Prostate gland (tissue), 2 donors: ENCODE results near the gene TTC33. TPM values are rescaled to one million over a fixed set of nuclear protein-coding genes. Genes with fewer than 3 reads are reported as not detected.
A peak's percentile ranks its signal among the peaks of the same experiment; 100 is the strongest.

Experiments used
- DNase-seq: peaks from one replicate; pipeline ENCODE4 v3.0.0-alpha.2; 2019; ENCODE audit warnings: low spot score
- H3K27ac ChIP-seq, 2 donors: fragments of 200-600 bp; sonication (generic); 2 replicates each; pipeline ENCODE4 v1.5.1; 2017 to 2019
- H3K27me3 ChIP-seq: fragments of 200-600 bp; sonication (generic); replicated peaks from 2 replicates; pipeline ENCODE4 v1.5.1; 2019; ENCODE audit not compliant: insufficient read depth
- H3K36me3 ChIP-seq, 2 donors: fragments of 200-600 bp; sonication (generic); 1 replicate in 1 of 2; 2 replicates in 1 of 2; pipeline versions ENCODE4 v1.5.1 to v1.8.1; 2017 to 2019
- H3K4me1 ChIP-seq: fragments of 200-600 bp; sonication (generic); replicated peaks from 2 replicates; pipeline ENCODE4 v1.5.1; 2019
- H3K4me3 ChIP-seq, 2 donors: fragments of 200-600 bp; sonication (generic); 2 replicates each; pipeline ENCODE4 v1.5.1; 2017 to 2019
- H3K9me3 ChIP-seq: fragments of 200-600 bp; sonication (generic); 2 replicates; pipeline ENCODE4 v1.5.1; 2017
- POLR2A ChIP-seq: fragments of 450-650 bp; IDR thresholded peaks from one replicate; pipeline ENCODE4 v1.6.1; 2016; ENCODE audit warnings: antibody characterized with exemption, mild to moderate bottlenecking
- POLR2AphosphoS5 ChIP-seq: sonication (generic); formaldehyde crosslinking; IDR thresholded peaks from one replicate; pipeline ENCODE4 v1.6.1; 2017; ENCODE audit warnings: antibody characterized with exemption
- WGBS: methylation state at CpG from one replicate; pipeline ENCODE4 v1.1.5; 2018; 5-methylcytosine and 5-hydroxymethylcytosine counted together
- intact Hi-C: fragments of 100-400 bp; cut with DNase I; formaldehyde crosslinking; loops from one replicate; pipeline ENCODE4 v1.14.2; 2022
- total RNA-seq, 2 donors: library from RNA; depleted of rRNA; stranded (reverse); fragments of >200 nt; gene quantifications; one replicate each; pipeline ENCODE4 v1.1.0, GENCODE V29; 2016
- TF ChIP-seq, protein P1 (sequence below), 4 experiments: fragments of 200-600 bp in 2 of 4; fragments of 450-650 bp in 2 of 4; sonication (generic) in 2 of 4; IDR thresholded peaks; 1 replicate in 3 of 4; 2 replicates in 1 of 4; pipeline ENCODE4 v1.5.1; 2016 to 2019; ENCODE audit warnings: antibody characterized with exemption in 4 of 4, mild to moderate bottlenecking in 2 of 4, moderate library complexity in 2 of 4

TTC33 gene
- total RNA-seq, 2 donors from 2014 or later, result 11.9 to 17.6 TPM

DNA sequence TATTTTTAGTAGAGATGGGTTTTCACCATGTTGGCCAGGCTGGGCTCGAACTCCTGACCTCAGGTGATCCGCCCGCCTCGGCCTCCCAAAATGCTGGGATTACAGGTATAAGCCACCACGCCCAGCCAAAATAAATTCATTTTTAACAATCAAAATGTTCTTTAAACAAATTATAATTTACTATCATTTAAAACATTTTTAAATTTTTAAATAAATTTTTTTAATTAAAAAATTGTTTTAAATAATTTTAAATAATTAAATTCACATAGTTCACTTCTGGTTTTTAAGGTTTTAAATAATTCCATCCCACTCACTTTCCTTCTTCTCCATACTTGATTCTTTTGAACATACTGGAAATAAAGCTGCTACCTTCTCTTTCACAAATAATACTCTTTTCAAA is 15.0 kb upstream of the TTC33 start:
- Histone ChIP-seq H3K36me3 (no peaks in the 10 kb centered on the region), H3K27ac (no peak overlapping the region), H3K4me1 (no peaks in the 10 kb centered on the region), H3K27me3 (no peaks in the 10 kb centered on the region), H3K9me3 (no peaks in the 10 kb centered on the region), H3K4me3 (no peak overlapping the region)
- TF ChIP-seq, protein P1, sequence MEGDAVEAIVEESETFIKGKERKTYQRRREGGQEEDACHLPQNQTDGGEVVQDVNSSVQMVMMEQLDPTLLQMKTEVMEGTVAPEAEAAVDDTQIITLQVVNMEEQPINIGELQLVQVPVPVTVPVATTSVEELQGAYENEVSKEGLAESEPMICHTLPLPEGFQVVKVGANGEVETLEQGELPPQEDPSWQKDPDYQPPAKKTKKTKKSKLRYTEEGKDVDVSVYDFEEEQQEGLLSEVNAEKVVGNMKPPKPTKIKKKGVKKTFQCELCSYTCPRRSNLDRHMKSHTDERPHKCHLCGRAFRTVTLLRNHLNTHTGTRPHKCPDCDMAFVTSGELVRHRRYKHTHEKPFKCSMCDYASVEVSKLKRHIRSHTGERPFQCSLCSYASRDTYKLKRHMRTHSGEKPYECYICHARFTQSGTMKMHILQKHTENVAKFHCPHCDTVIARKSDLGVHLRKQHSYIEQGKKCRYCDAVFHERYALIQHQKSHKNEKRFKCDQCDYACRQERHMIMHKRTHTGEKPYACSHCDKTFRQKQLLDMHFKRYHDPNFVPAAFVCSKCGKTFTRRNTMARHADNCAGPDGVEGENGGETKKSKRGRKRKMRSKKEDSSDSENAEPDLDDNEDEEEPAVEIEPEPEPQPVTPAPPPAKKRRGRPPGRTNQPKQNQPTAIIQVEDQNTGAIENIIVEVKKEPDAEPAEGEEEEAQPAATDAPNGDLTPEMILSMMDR (IDR thresholded peaks at IDR 0.05), result no peak
- TF ChIP-seq POLR2AphosphoS5 (no peak), POLR2A (no peak)
- intact Hi-C loops, result no loop called here
- WGBS, result 98% methylated on average over 5 of the region's 5 CpGs
- DNase-seq, result no peak

DNA sequence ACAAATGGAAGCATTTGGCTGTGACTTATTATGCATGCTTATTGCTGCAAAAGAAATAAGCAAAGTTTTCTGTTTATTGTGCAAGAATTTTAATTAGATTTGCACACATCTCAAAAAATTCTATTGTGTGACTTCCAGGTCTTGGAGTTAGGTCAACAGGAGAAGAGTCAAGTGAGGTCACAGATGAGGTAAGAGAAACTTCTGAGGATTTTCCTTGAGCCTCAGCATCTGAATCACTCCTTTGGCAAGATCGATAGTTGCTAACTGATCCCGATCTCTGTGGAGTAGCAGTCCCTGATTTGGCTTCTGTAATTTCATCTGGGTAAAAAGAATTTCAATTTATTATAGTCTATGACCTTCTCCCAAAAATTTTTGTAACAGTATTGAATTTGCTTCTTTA is 6.9 kb upstream of the TTC33 start:
- no peak for DNase-seq
- Histone ChIP-seq H3K4me3 (no peak overlapping the region), H3K27me3 (no peaks in the 10 kb centered on the region), H3K36me3 (no peaks in the 10 kb centered on the region), H3K4me1 (no peaks in the 10 kb centered on the region), H3K9me3 (no peaks in the 10 kb centered on the region), H3K27ac (no peak overlapping the region)
- WGBS, result 81% methylated on average over 2 of the region's 2 CpGs
- TF ChIP-seq POLR2AphosphoS5 (no peak), POLR2A (no peak)
- TF ChIP-seq, protein P1 (IDR thresholded peaks at IDR 0.05), result no peak
- intact Hi-C loops, result no loop called here

DNA sequence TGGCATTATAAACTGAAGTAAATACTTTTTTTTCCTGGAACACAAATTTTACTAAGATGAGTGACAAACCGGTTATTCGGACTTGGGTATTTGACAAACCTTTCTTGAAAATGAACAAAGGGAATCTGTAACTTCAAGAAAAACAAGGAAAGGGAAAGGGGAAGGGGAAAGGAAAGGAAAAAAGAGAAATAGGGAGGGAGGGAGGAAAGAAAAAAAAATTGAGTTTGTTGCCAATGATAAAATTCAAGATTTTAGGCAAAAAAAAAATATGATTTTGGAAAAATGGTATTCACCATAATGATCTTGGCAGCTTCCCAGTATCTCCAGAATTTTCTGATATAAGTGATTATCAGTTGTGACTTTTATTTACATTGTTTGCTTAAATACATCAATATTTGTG is 1.6 kb upstream of the TTC33 start:
- intact Hi-C loops, result loop anchor here (5.0 kb wide), 1 partner anchor 125 kb away; no protein-coding TSS in a partner anchor
- Histone ChIP-seq H3K4me1 (no peaks in the 10 kb centered on the region), H3K36me3 (no peaks in the 10 kb centered on the region), H3K9me3 (no peaks in the 10 kb centered on the region), H3K27me3 (no peaks in the 10 kb centered on the region), H3K27ac (no peak overlapping the region), H3K4me3 (no peak overlapping the region)
- WGBS, result 91% methylated on average over 2 of the region's 2 CpGs
- DNase-seq, result no peak
- TF ChIP-seq, protein P1 (IDR thresholded peaks at IDR 0.05), result no peak
- TF ChIP-seq POLR2A (no peak), POLR2AphosphoS5 (no peak)

DNA sequence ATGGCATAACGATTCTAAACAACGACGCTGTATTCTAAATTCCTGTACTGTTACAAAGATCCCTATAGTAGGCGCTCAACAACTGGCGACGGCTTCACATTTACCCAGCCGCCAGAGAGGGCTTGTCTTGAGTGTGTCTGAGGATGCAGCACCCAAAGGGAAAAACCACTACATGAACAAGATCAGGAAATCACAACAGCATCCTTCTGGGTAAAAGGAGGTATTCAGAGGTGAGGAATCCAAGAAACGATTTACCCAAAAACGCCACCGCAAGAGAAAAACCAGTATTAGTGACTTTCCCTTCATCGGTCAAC is 711 bp downstream of the TTC33 start:
- Histone ChIP-seq H3K4me3 (peak overlapping the region; percentile 77 to 86), H3K36me3 (no peaks in the 10 kb centered on the region), H3K4me1 (no peaks in the 10 kb centered on the region), H3K9me3 (no peaks in the 10 kb centered on the region), H3K27me3 (no peaks in the 10 kb centered on the region), H3K27ac (peak overlapping the region; percentile 94)
- intact Hi-C loops, result loop anchor here (2.0 to 5.0 kb wide), 2 partner anchors 82 to 127 kb away; no protein-coding TSS in a partner anchor
- WGBS, result under 1% methylated on average over 11 of the region's 11 CpGs
- TF ChIP-seq, protein P1 (IDR thresholded peaks at IDR 0.05), result peak; percentile 22 to 64 (median 52)
- no peak for TF ChIP-seq POLR2A
- TF ChIP-seq POLR2AphosphoS5, result no peak
- DNase-seq, result peak; percentile 80

DNA sequence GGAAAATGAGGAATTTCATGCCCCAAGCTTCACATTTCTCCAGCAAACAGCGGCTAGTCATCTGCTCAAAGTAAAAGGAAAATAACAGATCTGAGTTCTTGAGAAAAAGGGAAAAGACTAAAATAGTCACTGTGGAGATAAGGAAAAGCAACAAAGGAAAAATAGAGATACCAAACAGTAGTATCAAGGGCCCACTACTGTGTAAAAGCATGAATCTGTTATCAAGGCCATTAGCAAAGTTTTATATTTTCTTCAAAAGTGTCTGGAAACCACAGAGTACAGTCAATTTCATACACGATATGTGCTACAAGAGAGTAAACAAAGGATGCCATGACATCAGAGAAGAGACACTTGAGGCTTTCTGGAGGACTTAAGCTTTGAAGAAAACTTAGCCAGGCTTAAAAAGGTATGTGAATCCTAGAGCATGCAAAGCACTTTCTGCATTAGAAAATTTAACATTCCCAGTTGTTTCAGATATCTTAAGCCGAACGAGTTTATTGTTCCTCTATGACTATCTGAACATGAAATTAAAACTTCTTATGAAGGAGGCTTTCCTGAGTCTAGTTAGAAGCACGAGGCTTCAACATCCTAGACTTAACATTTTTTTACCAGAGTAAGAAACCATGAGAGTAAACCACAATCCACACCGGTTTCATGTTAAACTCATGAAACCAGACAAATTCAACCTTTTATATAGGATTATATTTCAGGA is 1.2 kb downstream of the TTC33 start:
- intact Hi-C loops, result loop anchor here (2.0 to 5.0 kb wide), 2 partner anchors 82 to 128 kb away; no protein-coding TSS in a partner anchor
- H3K9me3 ChIP-seq, result no peaks in the 10 kb centered on the region
- H3K4me3 ChIP-seq, result peak overlapping the region; percentile 77 to 86
- peak overlapping the region; percentile 94 for H3K27ac ChIP-seq
- no peaks in the 10 kb centered on the region for H3K4me1 ChIP-seq
- no peak for DNase-seq
- H3K27me3 ChIP-seq, result no peaks in the 10 kb centered on the region
- no peaks in the 10 kb centered on the region for H3K36me3 ChIP-seq
- TF ChIP-seq POLR2A (no peak), POLR2AphosphoS5 (no peak)
- TF ChIP-seq, protein P1 (IDR thresholded peaks at IDR 0.05), result no peak
- WGBS, result 12% methylated on average over 6 of the region's 6 CpGs
